NCI-H446 treated with DMSO at 0.1 percent for 48 hours (cell line): Measurements from ENCODE around the gene ZC3HAV1.
A peak's percentile ranks its signal among the peaks of the same experiment; 100 is the strongest.
"Not testable (repeated sequence)": the region's sequence is repeated elsewhere in the genome, so short reads cannot be mapped to it uniquely, and the experiment has no call there.

ENCODE experiments used
- DNase-seq: peaks from one replicate; lab custom pipeline; 2025; lab: John Stamatoyannopoulos, UW

Gene ZC3HAV1

GRCh38 chr7:139049111-139049510 is 60.4 kb downstream of the ZC3HAV1 start:
- DNase-seq = no peak

DNA sequence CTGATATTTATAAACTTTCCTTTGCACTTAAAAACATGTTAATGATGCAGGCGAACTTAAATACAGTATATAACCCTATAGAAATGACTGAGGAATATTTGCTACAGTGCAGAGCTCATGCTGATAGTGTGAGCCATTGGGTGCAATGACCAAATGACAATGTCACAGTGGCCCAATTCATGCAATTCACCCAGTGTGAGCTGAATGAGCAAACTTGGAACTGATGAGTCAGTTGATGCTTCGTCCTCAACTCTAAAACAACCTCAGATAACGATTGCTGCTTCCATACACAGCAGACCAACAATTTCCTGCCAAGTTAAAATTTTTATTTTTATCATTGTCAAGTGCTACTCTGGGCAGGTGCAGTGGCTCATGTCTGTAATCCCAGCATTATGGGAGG is 61.5 kb downstream of the ZC3HAV1 start:
- DNase-seq = no peak

GRCh38 chr7:139046143-139046542 is 63.4 kb downstream of the ZC3HAV1 start:
- DNase-seq = no peak

DNA sequence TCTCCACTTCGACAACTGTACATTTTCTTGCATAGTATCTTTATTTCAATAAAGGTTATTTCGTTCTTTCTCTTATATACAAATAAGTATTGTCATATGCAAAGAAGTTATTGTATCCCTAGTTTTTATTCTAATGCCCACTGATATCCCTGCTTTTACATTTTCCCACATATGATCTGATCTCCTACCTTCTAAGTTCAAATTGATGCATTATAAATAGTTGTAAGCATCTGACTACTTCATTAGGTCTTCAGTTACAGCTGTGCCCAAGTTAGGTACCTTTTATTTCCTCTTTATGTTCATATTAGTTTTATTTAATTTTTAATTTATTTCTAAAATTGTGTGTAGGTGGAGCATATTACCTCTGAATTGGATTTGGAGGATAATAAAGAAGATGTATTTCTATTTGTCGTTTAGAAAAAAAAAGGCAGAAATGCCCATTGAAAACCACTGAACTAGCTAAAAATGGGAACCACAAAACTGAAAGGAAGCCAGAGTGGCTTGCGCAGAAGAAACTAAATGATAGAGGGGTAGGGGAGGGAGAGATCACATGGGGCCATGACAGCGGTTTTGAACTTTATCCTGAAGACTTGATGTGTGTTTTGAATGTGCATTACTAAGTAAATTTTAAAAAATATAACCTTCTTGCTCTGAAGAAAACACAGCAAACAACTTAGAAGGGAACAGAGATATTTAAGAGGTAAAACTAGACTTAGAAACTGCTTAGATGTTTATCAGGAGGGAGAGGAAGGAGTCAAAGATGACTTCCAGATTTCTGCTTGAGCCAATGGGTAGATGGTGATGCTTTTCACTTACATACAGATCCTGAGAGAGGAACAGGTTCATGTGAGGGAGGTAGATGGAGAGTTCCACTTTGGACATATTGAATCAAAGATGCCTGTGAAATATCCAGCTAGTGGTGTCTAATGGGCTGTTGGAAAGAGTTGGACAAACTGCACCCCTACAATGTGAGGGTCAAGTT is 64.4 kb downstream of the ZC3HAV1 start:
- no peak for DNase-seq

DNA sequence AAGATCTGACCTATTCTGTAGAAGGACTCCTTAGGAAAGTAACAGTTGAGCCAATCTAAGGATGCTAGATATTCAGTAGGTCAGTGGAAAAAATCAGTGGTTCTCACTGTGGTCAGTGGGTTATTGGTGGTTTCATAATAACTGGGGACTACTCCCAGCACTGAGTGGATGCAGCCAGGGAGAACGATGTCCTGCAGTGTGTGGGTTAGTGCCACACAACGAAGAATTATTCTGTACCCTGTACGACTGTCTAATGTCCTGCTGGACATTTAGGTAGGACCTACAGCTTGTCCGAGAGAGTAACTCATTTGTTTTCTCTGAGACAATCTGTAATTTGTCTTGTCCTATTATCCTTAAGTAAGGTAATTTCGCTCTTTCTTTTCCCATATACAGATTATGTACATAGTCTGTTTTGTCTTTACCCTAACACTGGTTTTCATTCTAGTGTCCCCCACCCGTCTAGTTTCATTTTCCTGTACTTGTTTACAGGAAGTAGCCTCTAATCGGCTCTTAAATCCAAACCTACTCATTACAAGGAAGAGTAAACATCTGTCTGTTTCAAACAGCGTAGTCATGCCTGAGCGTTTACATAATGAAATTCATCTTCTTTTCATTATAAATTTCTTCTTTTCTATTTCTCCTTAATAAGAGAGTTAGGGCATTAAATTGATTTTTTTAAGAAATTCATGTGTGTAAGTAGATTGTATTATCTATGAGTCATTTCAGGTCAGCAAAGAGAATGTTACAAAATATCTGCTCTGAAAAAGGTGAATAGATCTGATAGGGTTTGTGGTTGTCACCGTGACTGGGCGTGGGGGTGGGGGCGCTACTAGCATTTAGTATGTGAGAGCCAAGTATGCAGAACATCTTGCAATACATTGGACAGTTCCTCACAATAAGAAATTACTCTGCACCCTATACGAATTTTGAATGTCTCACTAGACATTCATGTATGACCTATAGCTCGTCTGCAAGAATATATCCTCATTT is 65.4 kb downstream of the ZC3HAV1 start:
- DNase-seq = no peak

GRCh38 chr7:139041378-139042085 is 68.0 kb downstream of the ZC3HAV1 start:
- DNase-seq = no peak

GRCh38 chr7:139038691-139039090 is 70.8 kb downstream of the ZC3HAV1 start:
- no peak for DNase-seq

GRCh38 chr7:139036901-139037300 is 72.6 kb downstream of the ZC3HAV1 start:
- DNase-seq = no peak

GRCh38 chr7:139035586-139036353 is 73.8 kb downstream of the ZC3HAV1 start, which contains the start of gene ZC3HAV1L:
TSS of gene ZC3HAV1L (minus strand) at chr7:139036042. CDS start at chr7:139036017, 25 bp downstream.
- peak; percentile 56 for DNase-seq

GRCh38 chr7:139034855-139035585 is 74.5 kb downstream of the ZC3HAV1 start:
- DNase-seq = no peak

GRCh38 chr7:139034336-139034735 is 75.2 kb downstream of the ZC3HAV1 start:
- DNase-seq = no peak

DNA sequence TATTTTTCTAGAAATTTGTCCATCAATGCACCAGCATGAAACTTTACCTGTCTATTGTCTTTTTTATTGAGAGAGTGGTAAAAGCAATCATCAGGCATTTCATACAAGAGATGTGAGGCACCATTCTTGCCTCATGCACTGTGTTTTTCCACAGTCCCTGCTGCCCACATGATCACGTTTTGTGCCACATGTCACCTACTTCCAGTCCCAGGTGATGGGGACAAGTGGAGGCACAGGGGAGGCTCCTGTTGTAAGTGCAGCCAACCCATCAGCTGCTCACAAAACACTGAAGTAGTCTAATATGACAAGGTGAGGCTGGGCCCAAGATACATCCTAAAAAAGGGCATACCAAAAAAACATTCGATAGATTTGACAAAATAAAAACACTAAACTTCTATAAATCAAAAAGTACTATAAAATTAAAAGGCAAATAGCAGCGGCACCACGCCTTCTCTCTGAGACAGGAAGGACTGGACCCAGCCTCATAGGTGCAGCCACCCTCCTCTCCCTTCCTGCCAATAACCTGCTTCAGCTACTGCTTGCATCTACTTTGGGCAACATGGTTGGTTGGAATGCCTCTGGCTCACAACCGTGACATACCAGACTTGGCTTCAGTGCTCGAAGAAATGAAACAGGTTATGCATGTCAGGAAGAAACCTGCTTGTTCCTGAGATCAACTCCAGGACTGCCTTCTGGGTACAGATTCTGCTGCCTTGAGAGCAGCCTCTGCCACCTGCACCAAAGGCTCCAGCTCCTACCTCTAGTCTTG is 76.0 kb downstream of the ZC3HAV1 start:
- no peak for DNase-seq

DNA sequence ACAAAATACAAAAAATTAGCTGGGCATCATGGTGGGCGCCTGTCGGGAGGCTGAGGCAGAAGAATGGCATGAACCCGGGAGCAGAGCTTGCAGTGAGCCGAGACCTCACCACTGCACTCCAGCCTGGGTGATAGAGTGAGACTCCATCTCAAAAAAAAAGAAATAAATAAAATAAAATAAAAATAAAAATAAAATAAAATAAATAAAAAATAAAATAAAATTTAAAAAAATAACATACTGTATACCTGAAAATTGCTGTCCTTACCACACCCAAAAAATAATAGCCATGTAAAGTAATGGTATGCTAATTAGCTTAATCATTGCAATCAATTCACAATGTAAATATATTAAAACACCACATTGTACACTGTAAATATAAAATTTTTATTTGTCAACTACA is 77.0 kb downstream of the ZC3HAV1 start:
- no peak for DNase-seq

- no peak for DNase-seq
These were observed 80.2 kb downstream of the ZC3HAV1 start for GRCh38 chr7:139029353-139029752.

GRCh38 chr7:139026551-139026950 is 83.0 kb downstream of the ZC3HAV1 start:
- no peak for DNase-seq

DNA sequence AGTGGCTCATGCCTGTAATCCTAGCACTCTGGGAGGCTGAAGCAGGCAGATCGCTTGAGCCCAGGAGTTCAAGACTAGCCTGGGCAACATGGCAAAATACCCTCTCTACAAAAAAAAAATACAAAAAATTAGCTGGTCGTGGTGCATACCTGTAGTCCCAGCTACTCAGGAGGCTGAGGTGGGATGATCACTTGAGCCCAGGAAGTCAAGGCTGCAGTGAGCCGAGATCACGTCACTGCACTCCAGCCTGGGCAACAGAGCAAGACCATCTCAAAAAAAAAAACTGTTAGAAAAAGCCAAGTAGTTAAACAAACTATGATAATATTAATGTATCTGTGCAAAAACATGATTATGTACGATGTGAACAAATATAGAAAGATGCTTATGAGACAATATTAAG is 83.7 kb downstream of the ZC3HAV1 start:
- DNase-seq = not testable (repeated sequence)

GRCh38 chr7:139023076-139023475 is 86.4 kb downstream of the ZC3HAV1 start:
- no peak for DNase-seq

GRCh38 chr7:139022286-139022685 is 87.2 kb downstream of the ZC3HAV1 start:
- no peak for DNase-seq

GRCh38 chr7:139018910-139019309 is 90.6 kb downstream of the ZC3HAV1 start:
- DNase-seq = no peak
